Glutamatergic neuron (in vitro differentiated cells): ENCODE data around the gene RACGAP1. TPM values are rescaled to one million over a fixed set of nuclear protein-coding genes. Genes with fewer than 3 reads are reported as not detected.

ENCODE experiments used
- DNase-seq: peaks from one replicate; pipeline ENCODE4 v3.0.0; 2022
- H3K27ac Mint-ChIP-seq: one replicate; pipeline ENCODE4 v1.8.0; 2020; ENCODE audit warnings: mild to moderate bottlenecking, mixed read lengths, inconsistent platforms; ENCODE audit not compliant: unreplicated experiment
- H3K27me3 Mint-ChIP-seq: one replicate; pipeline ENCODE4 v1.8.0; 2020; ENCODE audit warnings: mild to moderate bottlenecking, moderate library complexity, mixed read lengths, inconsistent platforms; ENCODE audit not compliant: unreplicated experiment
- H3K36me3 Mint-ChIP-seq: one replicate; pipeline ENCODE4 v1.8.0; 2020; ENCODE audit warnings: mild to moderate bottlenecking, mixed read lengths, inconsistent platforms; ENCODE audit not compliant: unreplicated experiment
- H3K4me1 Mint-ChIP-seq: one replicate; pipeline ENCODE4 v1.8.0; 2020; ENCODE audit warnings: mild to moderate bottlenecking, low read depth, mixed read lengths, inconsistent platforms; ENCODE audit not compliant: unreplicated experiment
- H3K4me3 Mint-ChIP-seq: one replicate; pipeline ENCODE4 v1.8.0; 2020; ENCODE audit warnings: mild to moderate bottlenecking, mixed read lengths, inconsistent platforms; ENCODE audit not compliant: unreplicated experiment
- H3K9me3 Mint-ChIP-seq: one replicate; pipeline ENCODE4 v1.8.0; 2020; ENCODE audit warnings: mild to moderate bottlenecking, moderate library complexity, mixed read lengths, inconsistent platforms; ENCODE audit not compliant: unreplicated experiment
- CTCF ChIP-seq: fragments of 200-600 bp; sonication (generic); IDR thresholded peaks from one replicate; pipeline ENCODE4 v1.5.0; 2021; ENCODE audit not compliant: partially characterized antibody, unreplicated experiment
- total RNA-seq: library from RNA; stranded (reverse); fragmentation: NEBNext Ultra II Directional; extraction: Animal tissue kit (Norgen Biotek cat#: 25700); gene quantifications from one replicate; pipeline ENCODE4 v1.2.1, GENCODE V29; 2021; ENCODE audit not compliant: unreplicated experiment

The RACGAP1 gene
- total RNA-seq, 1 donor from 2014 or later = 47.1 TPM

- Mint-ChIP-seq H3K4me3 (no peak overlapping the region), H3K4me1 (no peaks in the 10 kb centered on the region), H3K36me3 (peaks cover 5% of the 10 kb centered on the region), H3K9me3 (peaks cover 5% of the 10 kb centered on the region), H3K27me3 (peaks cover 33% of the 10 kb centered on the region), H3K27ac (no peak overlapping the region)
- DNase-seq = no peak
- TF ChIP-seq CTCF = no peak
These were observed 68.4 kb downstream of the RACGAP1 start for GRCh38 chr12:49956663-49957569.

- H3K27me3 Mint-ChIP-seq = peaks cover 33% of the 10 kb centered on the region
- no peak for DNase-seq
- no peak overlapping the region for H3K4me3 Mint-ChIP-seq
- TF ChIP-seq CTCF = no peak
- peaks cover 5% of the 10 kb centered on the region for H3K36me3 Mint-ChIP-seq
- no peaks in the 10 kb centered on the region for H3K4me1 Mint-ChIP-seq
- no peak overlapping the region for H3K27ac Mint-ChIP-seq
- H3K9me3 Mint-ChIP-seq = peaks cover 5% of the 10 kb centered on the region
These were observed 69.2 kb downstream of the RACGAP1 start for GRCh38 chr12:49955899-49956662.

GRCh38 chr12:49954863-49955830 is 70.1 kb downstream of the RACGAP1 start:
- Mint-ChIP-seq H3K27me3 (peaks cover 27% of the 10 kb centered on the region), H3K9me3 (no peaks in the 10 kb centered on the region), H3K36me3 (no peaks in the 10 kb centered on the region), H3K27ac (no peak overlapping the region), H3K4me3 (no peak overlapping the region), H3K4me1 (peaks cover 2% of the 10 kb centered on the region)
- no peak for DNase-seq
- TF ChIP-seq CTCF = no peak

GRCh38 chr12:49953961-49954846 is 71.1 kb downstream of the RACGAP1 start:
- no peak for DNase-seq
- H3K27me3 Mint-ChIP-seq = peaks cover 21% of the 10 kb centered on the region
- peaks cover 2% of the 10 kb centered on the region for H3K4me1 Mint-ChIP-seq
- H3K36me3 Mint-ChIP-seq = no peaks in the 10 kb centered on the region
- H3K9me3 Mint-ChIP-seq = no peaks in the 10 kb centered on the region
- H3K4me3 Mint-ChIP-seq = no peak overlapping the region
- peak overlapping the region; percentile 28 for H3K27ac Mint-ChIP-seq
- TF ChIP-seq CTCF = no peak
